RWPE1 (cell line): ENCODE measurements around the gene CTF1.
A peak's percentile ranks its signal among the peaks of the same experiment; 100 is the strongest.
"Not testable (repeated sequence)": the region's sequence is repeated elsewhere in the genome, so short reads cannot be mapped to it uniquely, and the experiment has no call there.

ENCODE experiments used
- CTCF ChIA-PET: fragments of 350-600 bp; sonication (Branson Sonifier 250); formaldehyde crosslinking; extraction: SDS; loops from one replicate; lab custom pipeline; 2021; lab: Yijun Ruan, JAX
- POLR2A ChIA-PET: fragments of 400-600 bp; formaldehyde crosslinking; extraction: SDS; loops from one replicate; lab custom pipeline; 2020; ENCODE audit warnings: antibody characterized with exemption; ENCODE audit not compliant: low non-redundant PET; lab: Yijun Ruan, JAX
- DNase-seq: peaks from one replicate; pipeline ENCODE4 v3.0.0; 2012; ENCODE audit warnings: low spot score
- H3K27ac ChIP-seq: fragments of 450-650 bp; 2 replicates; pipeline ENCODE4 v1.5.1; 2017
- TF ChIP-seq, protein P1 (sequence below): fragments of 450-650 bp; conservative IDR thresholded peaks from 2 replicates; pipeline ENCODE4 v1.5.1; 2017; ENCODE audit warnings: low read depth, mild to moderate bottlenecking

CTF1 gene, protein sequence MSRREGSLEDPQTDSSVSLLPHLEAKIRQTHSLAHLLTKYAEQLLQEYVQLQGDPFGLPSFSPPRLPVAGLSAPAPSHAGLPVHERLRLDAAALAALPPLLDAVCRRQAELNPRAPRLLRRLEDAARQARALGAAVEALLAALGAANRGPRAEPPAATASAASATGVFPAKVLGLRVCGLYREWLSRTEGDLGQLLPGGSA

DNA sequence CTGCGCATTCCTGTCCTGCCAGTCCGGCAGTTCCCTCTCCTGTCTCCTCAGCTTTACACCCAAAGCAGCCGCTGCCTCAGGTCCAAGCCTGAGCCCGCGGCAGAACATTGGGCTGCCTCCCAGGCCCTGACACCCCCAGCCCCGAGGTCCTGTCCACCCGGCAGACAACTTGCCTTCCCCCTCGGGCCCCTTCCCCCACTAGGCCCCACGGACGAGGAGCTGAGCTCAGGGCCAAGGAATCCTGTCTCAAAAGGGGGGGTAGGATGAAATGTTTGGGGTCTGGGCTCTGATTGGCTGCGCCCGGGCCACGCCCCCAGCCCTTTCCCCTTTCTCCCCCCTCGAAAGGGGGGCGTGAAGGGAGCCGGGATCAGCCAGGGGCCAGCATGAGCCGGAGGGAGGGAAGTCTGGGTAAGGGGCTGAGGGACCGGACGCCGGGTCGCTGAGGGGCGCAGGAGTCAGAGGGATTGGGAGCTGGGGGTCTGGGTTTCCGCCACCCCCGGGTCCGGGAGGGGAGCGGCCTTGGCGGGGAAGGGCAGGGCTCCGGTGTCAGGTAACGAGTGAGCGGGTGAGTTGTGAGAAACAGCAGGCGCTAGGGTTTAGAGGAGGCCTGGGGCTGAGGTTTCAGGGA lies at the start of gene CTF1:
Gene CTF1, plus strand, starts transcription at position 354 of the 628 bp plus-strand sequence. Its CDS starts 30 bp downstream, at position 384.
- TF ChIP-seq, protein P1, sequence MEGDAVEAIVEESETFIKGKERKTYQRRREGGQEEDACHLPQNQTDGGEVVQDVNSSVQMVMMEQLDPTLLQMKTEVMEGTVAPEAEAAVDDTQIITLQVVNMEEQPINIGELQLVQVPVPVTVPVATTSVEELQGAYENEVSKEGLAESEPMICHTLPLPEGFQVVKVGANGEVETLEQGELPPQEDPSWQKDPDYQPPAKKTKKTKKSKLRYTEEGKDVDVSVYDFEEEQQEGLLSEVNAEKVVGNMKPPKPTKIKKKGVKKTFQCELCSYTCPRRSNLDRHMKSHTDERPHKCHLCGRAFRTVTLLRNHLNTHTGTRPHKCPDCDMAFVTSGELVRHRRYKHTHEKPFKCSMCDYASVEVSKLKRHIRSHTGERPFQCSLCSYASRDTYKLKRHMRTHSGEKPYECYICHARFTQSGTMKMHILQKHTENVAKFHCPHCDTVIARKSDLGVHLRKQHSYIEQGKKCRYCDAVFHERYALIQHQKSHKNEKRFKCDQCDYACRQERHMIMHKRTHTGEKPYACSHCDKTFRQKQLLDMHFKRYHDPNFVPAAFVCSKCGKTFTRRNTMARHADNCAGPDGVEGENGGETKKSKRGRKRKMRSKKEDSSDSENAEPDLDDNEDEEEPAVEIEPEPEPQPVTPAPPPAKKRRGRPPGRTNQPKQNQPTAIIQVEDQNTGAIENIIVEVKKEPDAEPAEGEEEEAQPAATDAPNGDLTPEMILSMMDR, result no peak
- peak; percentile 81 for DNase-seq
- peak within 1 kb of the TSS; percentile 99 for H3K27ac ChIP-seq
- ChIA-PET POLR2A (interaction anchor here (0.6 kb wide), 1 partner anchor 45 kb away, joined by 3 read pairs; no protein-coding TSS in a partner anchor), CTCF (interaction anchor here (2.4 kb wide), 1 partner anchor 52 kb away, joined by 12 read pairs; no protein-coding TSS in a partner anchor)

GRCh38 chr16:30846649-30847402 lies 49.6 kb upstream of the CTF1 start:
- CTCF ChIA-PET, result interaction anchor here (0.6 to 0.9 kb wide), 2 partner anchors 22 to 95 kb away, joined by 3 read pairs; no protein-coding TSS in a partner anchor
- TF ChIP-seq, protein P1, result no peak

DNA sequence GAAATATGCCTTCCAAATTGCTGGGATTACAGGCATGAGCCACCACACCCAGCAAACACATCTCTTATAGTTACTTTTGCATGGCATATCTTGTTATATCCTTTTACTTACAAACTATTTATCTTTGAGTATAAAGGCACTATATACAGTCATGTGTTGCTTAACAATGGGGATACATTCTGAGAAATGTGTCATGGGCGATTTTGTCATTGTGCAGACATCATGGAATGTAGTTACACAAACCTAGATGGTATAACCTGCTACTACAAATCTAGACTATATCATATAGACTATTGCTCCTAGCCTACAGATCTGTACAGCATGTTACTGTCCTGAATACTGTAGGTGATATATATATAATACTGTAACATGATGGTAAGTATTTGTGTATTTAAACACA lies 46.2 kb upstream of the CTF1 start:
- H3K27ac ChIP-seq, result no peak overlapping the region
- CTCF ChIA-PET, result no interaction called here
- TF ChIP-seq, protein P1, result no peak
- POLR2A ChIA-PET, result no interaction called here
- no peak for DNase-seq

More at GRCh38 chr16:30846649-30847402, 49.6 kb upstream of the CTF1 start:
- H3K27ac ChIP-seq, result no peak overlapping the region
- no peak for DNase-seq
- POLR2A ChIA-PET, result no interaction called here

DNA sequence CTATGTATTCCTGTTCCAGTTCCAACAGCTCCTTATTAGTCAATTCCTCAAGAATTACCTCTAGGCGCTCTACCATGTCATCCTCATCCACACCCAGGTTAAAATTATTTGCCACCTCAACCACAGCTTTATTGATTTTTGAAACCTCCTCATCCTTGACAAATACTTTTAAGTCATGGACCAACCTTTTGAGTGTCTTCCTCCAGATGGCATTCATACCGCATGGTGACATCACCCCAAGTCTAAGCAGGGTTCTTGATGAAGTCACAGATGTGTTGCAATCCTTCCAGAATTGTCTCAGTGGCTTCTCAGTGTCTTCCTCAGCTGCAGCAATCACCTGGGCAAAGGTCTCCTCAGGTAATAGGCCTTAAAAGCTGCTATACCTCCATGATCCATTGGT lies 42.7 kb upstream of the CTF1 start:
- ChIA-PET POLR2A (no interaction called here), CTCF (interaction anchor here (0.6 to 4.3 kb wide), 3 partner anchors 9 to 216 kb away, joined by 3 to 23 read pairs (median 6); no protein-coding TSS in a partner anchor)
- H3K27ac ChIP-seq, result no peak overlapping the region
- TF ChIP-seq, protein P1, result no peak
- DNase-seq, result peak; percentile 46

DNA sequence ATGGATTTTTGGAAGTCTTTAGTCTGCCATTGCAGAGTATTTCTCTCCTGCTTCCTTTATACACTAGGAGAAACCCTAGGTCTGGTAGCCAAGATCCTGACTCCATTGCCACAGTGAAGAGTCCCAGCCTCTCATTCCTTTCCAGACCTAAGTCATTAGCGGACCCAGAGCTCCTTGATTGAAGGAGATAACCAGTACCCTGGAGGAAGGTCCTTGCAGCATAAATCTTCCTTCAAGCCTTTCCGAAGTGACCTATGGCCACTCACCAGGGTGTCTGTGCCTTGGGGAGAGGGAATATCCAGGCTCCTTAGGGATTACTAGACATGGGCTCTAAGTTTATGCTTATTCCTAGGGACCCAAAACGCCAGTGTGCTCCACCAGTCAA lies 38.3 kb upstream of the CTF1 start:
- no peak for DNase-seq
- ChIA-PET CTCF (interaction anchor here (1.3 kb wide), 1 partner anchor 44 kb away, joined by 4 read pairs; no protein-coding TSS in a partner anchor), POLR2A (interaction anchor here (0.6 kb wide), 1 partner anchor 43 kb away, joined by 4 read pairs; no protein-coding TSS in a partner anchor)
- no peak overlapping the region for H3K27ac ChIP-seq
- TF ChIP-seq, protein P1, result no peak

- TF ChIP-seq, protein P1, result no peak
- ChIA-PET POLR2A (no interaction called here), CTCF (no interaction called here)
- no peak for DNase-seq
- H3K27ac ChIP-seq, result no peak overlapping the region
Observed at GRCh38 chr16:30858829-30859423, 37.5 kb upstream of the CTF1 start.

DNA sequence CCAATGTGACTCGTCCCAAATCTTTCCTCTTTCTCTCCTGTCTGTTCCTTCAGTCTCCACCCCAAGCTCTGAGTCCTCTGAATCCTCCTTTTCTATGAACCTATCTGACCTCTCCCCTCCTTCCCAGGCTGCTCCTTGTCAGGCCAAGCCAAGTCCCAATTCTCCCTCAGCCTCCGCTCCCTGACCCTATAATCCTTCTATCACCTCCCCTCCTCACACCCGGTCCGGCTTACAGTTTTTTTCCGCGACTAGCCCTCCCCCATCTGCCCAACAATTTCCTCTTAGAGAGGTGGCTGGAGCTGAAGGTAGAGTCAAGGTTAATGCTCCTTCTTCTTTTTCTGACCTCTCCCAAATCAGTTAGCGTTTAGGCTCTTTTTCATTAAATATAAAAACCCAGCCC lies 35.7 kb upstream of the CTF1 start:
- DNase-seq, H3K27ac ChIP-seq, POLR2A ChIA-PET: not testable (repeated sequence)
- CTCF ChIA-PET, result interaction anchor here (1.6 kb wide), 1 partner anchor 16 kb away, joined by 5 read pairs; no protein-coding TSS in a partner anchor

DNA sequence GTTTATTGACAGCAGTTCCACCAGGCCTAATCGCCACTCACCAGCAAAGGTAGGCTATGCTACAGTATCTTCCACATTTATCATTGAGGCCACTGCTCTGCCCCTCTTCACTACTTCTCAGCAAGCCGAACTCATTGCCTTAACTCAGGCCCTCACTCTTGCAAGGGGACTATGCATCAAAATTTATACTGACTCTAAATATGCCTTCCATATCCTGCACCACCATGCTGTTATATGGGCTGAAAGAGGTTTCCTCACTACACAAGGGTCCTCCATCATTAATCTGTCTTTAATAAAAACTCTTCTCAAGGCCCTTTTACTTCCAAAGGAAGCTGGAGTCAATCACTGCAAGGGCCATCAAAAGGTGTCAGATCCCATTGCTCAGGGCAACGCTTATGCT lies 33.2 kb upstream of the CTF1 start:
- H3K27ac ChIP-seq, DNase-seq, POLR2A ChIA-PET: not testable (repeated sequence)
- CTCF ChIA-PET, result interaction anchor here (0.6 to 0.7 kb wide), 2 partner anchors 18 to 170 kb away, joined by 3 to 4 read pairs; no protein-coding TSS in a partner anchor
